ENCODE results near the gene ELP2. TPM values are rescaled to one million over a fixed set of nuclear protein-coding genes. Genes with fewer than 3 reads are reported as not detected.

Gene ELP2
- total and polyA plus RNA-seq, 9 of the 15 experiments (the other 6 are each of a cell fraction or from before 2014, with no cell fraction given): 76.8 to 192 (median 140) TPM

DNA sequence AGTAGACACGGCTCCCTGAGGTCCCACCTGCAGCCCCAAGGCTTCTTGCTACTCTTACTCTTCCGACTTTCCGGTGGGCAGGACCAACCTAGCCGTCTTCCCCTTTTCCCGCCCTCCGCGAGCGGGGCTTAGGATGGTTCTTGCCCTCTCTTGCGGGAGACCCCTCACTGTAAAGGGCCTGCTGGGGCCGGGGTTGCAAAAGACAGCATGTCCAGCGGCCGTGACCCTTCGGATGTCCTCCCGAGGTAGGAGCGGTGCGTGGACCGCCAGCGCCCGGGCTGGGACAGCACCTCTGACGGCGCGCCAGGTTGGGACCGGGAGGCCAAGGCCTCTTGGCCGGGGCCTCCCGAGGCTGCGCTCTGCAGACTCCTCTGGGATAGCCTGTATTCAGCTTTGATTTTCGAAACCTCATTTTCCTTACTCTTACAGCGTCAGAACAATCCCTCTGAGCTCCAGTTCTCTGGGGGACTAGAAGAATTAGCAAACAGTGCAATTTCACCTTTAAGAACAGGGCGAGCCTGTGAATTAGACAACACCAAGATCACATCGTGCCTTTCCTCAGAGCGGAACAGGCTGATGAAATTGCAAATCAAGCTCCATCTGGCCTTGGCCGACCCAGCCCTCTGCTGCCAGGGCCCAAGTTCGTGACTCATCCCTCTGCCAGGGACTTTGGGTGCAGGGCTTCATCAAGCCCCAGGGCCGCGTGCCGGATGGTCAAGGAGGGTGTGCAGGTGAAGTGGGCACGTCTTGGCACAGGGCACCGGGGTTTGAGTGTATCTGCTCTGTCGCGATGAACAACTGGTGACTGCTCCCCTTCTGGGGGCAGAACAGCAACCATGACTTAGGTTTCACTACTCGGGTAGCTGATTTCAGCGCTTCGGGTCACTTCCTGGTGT lies 58.4 kb downstream of the ELP2 start (continued):
- TF ChIP-seq PRMT5 (CRISPR knock-in tag; IDR thresholded peaks at IDR 0.05) (no peak), CAMTA2 (CRISPR knock-in tag; conservative IDR thresholded peaks at IDR 0.05) (no peak), RBM15 (IDR thresholded peaks at IDR 0.05; ENCODE audit: insufficient read depth, low read length) (no peak), ADNP (tag; IDR thresholded peaks at IDR 0.05) (no peak), RCOR1 (IDR thresholded peaks at IDR 0.05; ENCODE audit: borderline replicate concordance in 1 of 2, low read depth in 2 of 2, low read length in 2 of 2) (no peak), ATF7 (IDR thresholded peaks at IDR 0.05) (no peak), STAT5A (IDR thresholded peaks at IDR 0.05; ENCODE audit: borderline replicate concordance, low read length) (no peak), ZKSCAN1 (IDR thresholded peaks at IDR 0.05; ENCODE audit: low read depth, low read length) (no peak), WHSC1 (IDR thresholded peaks at IDR 0.05; ENCODE audit: low read length) (no peak), ZNF23 (CRISPR knock-in tag; IDR thresholded peaks at IDR 0.05) (no peak), FOXM1 (IDR thresholded peaks at IDR 0.05; ENCODE audit: low read depth) (no peak), FOXM1 (CRISPR knock-in tag; IDR thresholded peaks at IDR 0.05; ENCODE audit: low read depth) (no peak), TEAD4 (IDR thresholded peaks at IDR 0.05; ENCODE audit: low read length) (no peak), TEAD4 (CRISPR knock-in tag; IDR thresholded peaks at IDR 0.05; ENCODE audit: borderline replicate concordance) (no peak), TRIM24 (IDR thresholded peaks at IDR 0.05) (no peak), DPF2 (IDR thresholded peaks at IDR 0.05) (no peak), KLF6 (CRISPR knock-in tag; IDR thresholded peaks at IDR 0.05; ENCODE audit: borderline replicate concordance) (no peak), ZNF121 (CRISPR knock-in tag; conservative IDR thresholded peaks at IDR 0.05) (no peak), SRSF3 (IDR thresholded peaks at IDR 0.05; ENCODE audit: insufficient read depth, low read length) (peak; percentile 84; the same call in 1 of the 2 replicates)
- TF ChIP-seq, protein P1, sequence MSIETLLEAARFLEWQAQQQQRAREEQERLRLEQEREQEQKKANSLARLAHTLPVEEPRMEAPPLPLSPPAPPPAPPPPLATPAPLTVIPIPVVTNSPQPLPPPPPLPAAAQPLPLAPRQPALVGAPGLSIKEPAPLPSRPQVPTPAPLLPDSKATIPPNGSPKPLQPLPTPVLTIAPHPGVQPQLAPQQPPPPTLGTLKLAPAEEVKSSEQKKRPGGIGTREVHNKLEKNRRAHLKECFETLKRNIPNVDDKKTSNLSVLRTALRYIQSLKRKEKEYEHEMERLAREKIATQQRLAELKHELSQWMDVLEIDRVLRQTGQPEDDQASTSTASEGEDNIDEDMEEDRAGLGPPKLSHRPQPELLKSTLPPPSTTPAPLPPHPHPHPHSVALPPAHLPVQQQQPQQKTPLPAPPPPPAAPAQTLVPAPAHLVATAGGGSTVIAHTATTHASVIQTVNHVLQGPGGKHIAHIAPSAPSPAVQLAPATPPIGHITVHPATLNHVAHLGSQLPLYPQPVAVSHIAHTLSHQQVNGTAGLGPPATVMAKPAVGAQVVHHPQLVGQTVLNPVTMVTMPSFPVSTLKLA (conservative IDR thresholded peaks at IDR 0.05): no peak
- TF ChIP-seq, protein P2, sequence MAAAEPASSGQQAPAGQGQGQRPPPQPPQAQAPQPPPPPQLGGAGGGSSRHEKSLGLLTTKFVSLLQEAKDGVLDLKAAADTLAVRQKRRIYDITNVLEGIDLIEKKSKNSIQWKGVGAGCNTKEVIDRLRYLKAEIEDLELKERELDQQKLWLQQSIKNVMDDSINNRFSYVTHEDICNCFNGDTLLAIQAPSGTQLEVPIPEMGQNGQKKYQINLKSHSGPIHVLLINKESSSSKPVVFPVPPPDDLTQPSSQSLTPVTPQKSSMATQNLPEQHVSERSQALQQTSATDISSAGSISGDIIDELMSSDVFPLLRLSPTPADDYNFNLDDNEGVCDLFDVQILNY (CRISPR knock-in tag; IDR thresholded peaks at IDR 0.05): peak; percentile 87; the same call in 1 of the 2 replicates
- TF ChIP-seq, protein P3, sequence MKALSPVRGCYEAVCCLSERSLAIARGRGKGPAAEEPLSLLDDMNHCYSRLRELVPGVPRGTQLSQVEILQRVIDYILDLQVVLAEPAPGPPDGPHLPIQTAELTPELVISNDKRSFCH (CRISPR knock-in tag; IDR thresholded peaks at IDR 0.05): no peak
- TF ChIP-seq, protein P3 (tag; IDR thresholded peaks at IDR 0.05): no peak
- TF ChIP-seq, protein P4, sequence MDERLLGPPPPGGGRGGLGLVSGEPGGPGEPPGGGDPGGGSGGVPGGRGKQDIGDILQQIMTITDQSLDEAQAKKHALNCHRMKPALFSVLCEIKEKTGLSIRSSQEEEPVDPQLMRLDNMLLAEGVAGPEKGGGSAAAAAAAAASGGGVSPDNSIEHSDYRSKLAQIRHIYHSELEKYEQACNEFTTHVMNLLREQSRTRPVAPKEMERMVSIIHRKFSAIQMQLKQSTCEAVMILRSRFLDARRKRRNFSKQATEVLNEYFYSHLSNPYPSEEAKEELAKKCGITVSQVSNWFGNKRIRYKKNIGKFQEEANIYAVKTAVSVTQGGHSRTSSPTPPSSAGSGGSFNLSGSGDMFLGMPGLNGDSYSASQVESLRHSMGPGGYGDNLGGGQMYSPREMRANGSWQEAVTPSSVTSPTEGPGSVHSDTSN (CRISPR knock-in tag; IDR thresholded peaks at IDR 0.05; ENCODE audit: low read depth): no peak; the same call in 1 of the 2 replicates
- TF ChIP-seq, protein P4 (tag; conservative IDR thresholded peaks at IDR 0.05; ENCODE audit: low read depth): no peak

Measured in K562 (cell line).